ENCODE data around the gene RBM19.

RBM19 gene

GRCh38 chr12:113962733-113963132 is 3.4 kb downstream of the RBM19 start:
- TF ChIP-seq, protein P1, sequence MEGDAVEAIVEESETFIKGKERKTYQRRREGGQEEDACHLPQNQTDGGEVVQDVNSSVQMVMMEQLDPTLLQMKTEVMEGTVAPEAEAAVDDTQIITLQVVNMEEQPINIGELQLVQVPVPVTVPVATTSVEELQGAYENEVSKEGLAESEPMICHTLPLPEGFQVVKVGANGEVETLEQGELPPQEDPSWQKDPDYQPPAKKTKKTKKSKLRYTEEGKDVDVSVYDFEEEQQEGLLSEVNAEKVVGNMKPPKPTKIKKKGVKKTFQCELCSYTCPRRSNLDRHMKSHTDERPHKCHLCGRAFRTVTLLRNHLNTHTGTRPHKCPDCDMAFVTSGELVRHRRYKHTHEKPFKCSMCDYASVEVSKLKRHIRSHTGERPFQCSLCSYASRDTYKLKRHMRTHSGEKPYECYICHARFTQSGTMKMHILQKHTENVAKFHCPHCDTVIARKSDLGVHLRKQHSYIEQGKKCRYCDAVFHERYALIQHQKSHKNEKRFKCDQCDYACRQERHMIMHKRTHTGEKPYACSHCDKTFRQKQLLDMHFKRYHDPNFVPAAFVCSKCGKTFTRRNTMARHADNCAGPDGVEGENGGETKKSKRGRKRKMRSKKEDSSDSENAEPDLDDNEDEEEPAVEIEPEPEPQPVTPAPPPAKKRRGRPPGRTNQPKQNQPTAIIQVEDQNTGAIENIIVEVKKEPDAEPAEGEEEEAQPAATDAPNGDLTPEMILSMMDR (IDR thresholded peaks at IDR 0.05; ENCODE audit: insufficient read depth, low read depth, low read length, missing control alignments): no peak
- no peak for DNase-seq (ENCODE audit: low read depth)
- H3K4me3 ChIP-seq (ENCODE audit: low read length): no peak overlapping the region

DNA sequence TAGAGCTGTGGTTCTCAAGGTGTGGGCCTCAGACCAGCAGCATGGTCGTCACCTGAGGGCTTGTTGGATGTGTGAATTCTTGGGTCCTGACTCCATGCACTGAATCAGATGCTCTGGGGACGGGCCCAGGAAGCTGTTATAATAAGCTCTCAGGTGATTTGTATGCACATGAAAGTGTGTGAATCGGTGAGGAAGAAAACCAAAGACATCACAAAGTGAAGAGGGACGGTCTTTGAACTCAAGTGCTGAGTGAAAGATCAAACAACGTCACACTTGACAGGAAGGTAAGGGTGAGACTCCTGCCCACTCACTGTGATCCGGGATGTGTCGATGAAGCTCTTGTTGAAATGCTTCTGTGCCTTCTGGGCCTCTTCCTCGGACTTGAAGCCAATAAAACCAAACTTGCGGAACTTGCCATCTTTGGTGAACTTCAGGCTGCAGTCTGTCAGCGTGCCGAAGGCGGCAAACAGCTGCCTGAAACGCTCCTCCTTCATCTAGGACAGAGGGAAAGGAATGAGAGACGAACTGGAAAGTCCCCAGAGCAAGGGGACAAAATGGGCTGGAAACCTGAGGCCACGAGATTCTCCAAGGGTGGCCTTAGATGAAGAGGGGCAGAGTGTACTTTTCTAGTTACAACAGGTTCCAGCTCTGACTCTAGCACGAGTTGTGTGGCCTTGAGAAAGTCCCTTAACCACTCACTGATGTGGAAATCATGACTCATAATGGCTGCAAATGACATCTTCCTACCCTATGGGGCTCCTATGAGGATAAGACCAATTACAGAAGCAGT is 4.0 kb downstream of the RBM19 start:
- DNase-seq (ENCODE audit: low read depth): peak; percentile 80
- TF ChIP-seq, protein P1 (IDR thresholded peaks at IDR 0.05; ENCODE audit: insufficient read depth, low read depth, low read length, missing control alignments): no peak
- H3K4me3 ChIP-seq (ENCODE audit: low read length): no peak overlapping the region

DNA sequence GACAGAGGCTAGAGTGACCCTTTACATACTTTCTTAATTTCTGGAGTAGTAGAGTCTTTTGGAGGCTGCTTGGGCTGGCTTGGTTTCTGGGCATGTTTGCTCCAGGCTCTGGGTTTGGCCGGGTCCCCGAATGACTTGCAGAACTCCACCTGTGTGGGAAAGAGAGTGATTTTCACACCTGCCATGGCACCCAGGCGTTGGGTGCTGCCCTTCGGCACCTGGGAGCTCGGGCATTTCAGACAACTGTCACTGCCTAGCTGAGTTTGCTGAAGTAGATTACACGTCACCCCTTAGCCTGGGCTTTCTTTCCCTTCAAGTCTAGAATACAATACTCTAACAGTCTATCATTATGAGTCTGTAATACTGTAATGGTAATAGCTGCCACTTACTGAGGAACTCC is 6.1 kb downstream of the RBM19 start:
- no peak overlapping the region for H3K4me3 ChIP-seq (ENCODE audit: low read length)
- TF ChIP-seq, protein P1 (IDR thresholded peaks at IDR 0.05; ENCODE audit: insufficient read depth, low read depth, low read length, missing control alignments): no peak
- DNase-seq (ENCODE audit: low read depth): no peak

GRCh38 chr12:113959096-113959495 is 7.0 kb downstream of the RBM19 start:
- no peak overlapping the region for H3K4me3 ChIP-seq (ENCODE audit: low read length)
- DNase-seq (ENCODE audit: low read depth): no peak
- TF ChIP-seq, protein P1 (IDR thresholded peaks at IDR 0.05; ENCODE audit: insufficient read depth, low read depth, low read length, missing control alignments): no peak

DNA sequence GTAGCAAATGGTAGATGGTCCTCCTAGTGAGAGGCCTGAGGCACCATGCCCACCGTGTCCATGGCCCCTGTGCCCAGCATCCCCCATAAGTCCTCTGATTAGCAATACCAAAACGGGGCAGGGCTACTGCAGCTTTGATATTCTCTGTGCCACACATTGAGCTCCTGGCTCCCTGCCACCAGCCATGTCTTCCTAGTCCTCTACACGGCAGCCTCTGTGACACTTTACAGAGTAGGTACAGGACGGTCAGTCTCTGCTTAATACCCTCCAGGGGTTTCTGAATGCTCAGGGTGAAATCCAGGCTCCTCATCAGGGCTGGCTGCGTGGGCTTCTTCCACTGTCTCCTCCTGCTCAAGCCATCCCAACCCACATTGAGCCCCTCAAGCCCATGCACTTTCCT is 8.0 kb downstream of the RBM19 start:
- no peak for DNase-seq (ENCODE audit: low read depth)
- TF ChIP-seq, protein P1 (IDR thresholded peaks at IDR 0.05; ENCODE audit: insufficient read depth, low read depth, low read length, missing control alignments): no peak
- H3K4me3 ChIP-seq (ENCODE audit: low read length): no peak overlapping the region

DNA sequence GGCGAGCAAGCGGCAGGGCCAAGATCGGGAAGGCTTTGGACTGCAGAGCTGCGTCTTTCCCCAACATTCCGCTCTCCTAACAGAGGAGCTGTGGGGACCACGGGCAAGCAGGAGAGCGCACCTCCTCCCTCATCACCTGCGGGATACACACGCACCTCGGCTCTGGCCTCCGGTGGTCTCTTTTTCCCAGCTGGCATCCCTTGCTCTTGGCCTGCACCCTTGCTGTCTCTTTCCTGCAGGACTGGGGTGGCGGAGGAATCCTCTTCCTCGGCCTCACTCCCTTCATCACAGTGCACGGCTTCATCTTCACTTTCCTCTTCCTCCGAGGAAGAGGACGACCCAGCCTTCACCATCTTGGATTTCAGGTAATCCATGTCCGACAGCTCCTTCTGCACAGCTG is 8.5 kb downstream of the RBM19 start:
- DNase-seq (ENCODE audit: low read depth): no peak
- H3K4me3 ChIP-seq (ENCODE audit: low read length): no peak overlapping the region
- TF ChIP-seq, protein P1 (IDR thresholded peaks at IDR 0.05; ENCODE audit: insufficient read depth, low read depth, low read length, missing control alignments): no peak
